K562 (cell line): ENCODE results near the gene SRD5A1. TPM values are rescaled to one million over a fixed set of nuclear protein-coding genes. Genes with fewer than 3 reads are reported as not detected.

Experiments used
- CREB1 ChIP-seq, 2 experiments: sonication (generic) in 1 of 2; formaldehyde crosslinking in 1 of 2; IDR thresholded peaks; 2 replicates each; pipeline versions ENCODE4 v1.6.1 to v1.8.0; 2012 to 2022; ENCODE audit warnings: inconsistent platforms in 1 of 2, mild to moderate bottlenecking in 1 of 2, missing genetic modification reagents in 1 of 2, moderate library complexity in 1 of 2
- FOXA3 ChIP-seq, 2 experiments: fragments of 450-650 bp in 1 of 2; sonication (generic) in 1 of 2; formaldehyde crosslinking; IDR thresholded peaks in 1 of 2; conservative IDR thresholded peaks in 1 of 2; 2 replicates each; pipeline versions ENCODE4 v1.4.0 to v1.8.0; 2020 to 2022; ENCODE audit warnings: mild to moderate bottlenecking in 2 of 2, missing genetic modification reagents in 1 of 2
- FOXK1 ChIP-seq: sonication (generic); formaldehyde crosslinking; IDR thresholded peaks from 2 replicates; pipeline ENCODE4 v1.8.0; 2022; ENCODE audit warnings: missing genetic modification reagents, mild to moderate bottlenecking, borderline replicate concordance
- IRF1 ChIP-seq: sonication (generic); formaldehyde crosslinking; IDR thresholded peaks from 2 replicates; pipeline ENCODE4 v1.8.0; 2022; ENCODE audit warnings: missing genetic modification reagents, mild to moderate bottlenecking, borderline replicate concordance
- KAT8 ChIP-seq: fragments of 450-650 bp; IDR thresholded peaks from 2 replicates; pipeline ENCODE4 v1.6.1; 2016; ENCODE audit warnings: low read depth, mild to moderate bottlenecking
- MXD1 ChIP-seq: fragments of 250-450 bp; sonication (Bioruptor Pico); IDR thresholded peaks from 2 replicates; pipeline ENCODE4 v1.8.0; 2021; ENCODE audit warnings: borderline replicate concordance, mild to moderate bottlenecking, moderate library complexity; ENCODE audit not compliant: poor library complexity, severe bottlenecking
- MYC ChIP-seq, 2 experiments: fragments of 250-450 bp in 1 of 2; sonication (Bioruptor Pico) in 1 of 2; IDR thresholded peaks; 2 replicates each; pipeline versions ENCODE4 v1.5.1 to v1.6.1; 2012 to 2021; ENCODE audit warnings: low read depth in 2 of 2, borderline replicate concordance in 1 of 2, improper control_type of control experiment in 1 of 2, low read length in 1 of 2, mild to moderate bottlenecking in 1 of 2, moderate library complexity in 1 of 2
- NFE2 ChIP-seq: IDR thresholded peaks from 2 replicates; pipeline ENCODE4 v1.6.1; 2014; ENCODE audit warnings: antibody characterized with exemption, low read depth
- RBM39 ChIP-seq: fragments of 200-400 bp; formaldehyde crosslinking; optimal IDR thresholded peaks from 2 replicates; pipeline ENCODE3; 2018; ENCODE audit warnings: low read depth, low read length
- SP2 ChIP-seq: IDR thresholded peaks from 2 replicates; pipeline ENCODE4 v1.6.1; 2011; ENCODE audit warnings: mild to moderate bottlenecking, low read depth, low read length, moderate library complexity; ENCODE audit not compliant: poor library complexity, severe bottlenecking; ENCODE audit errors: extremely low read depth
- polyA plus RNA-seq, 8 experiments: library from polyadenylated mRNA; depleted of rRNA in 4 of 8; stranded (reverse) in 5 of 8; unstranded in 3 of 8; fragments of >200 nt; fragmentation: Nextera tagmentation in 2 of 8; fragmentation: Illumina TruSeq in 1 of 8; extraction: Ambion mirVana in 2 of 8; extraction: Trizol in 1 of 8; gene quantifications; 2 replicates each; pipeline versions ENCODE4 v1.2.1 to v1.2.3, GENCODE V29; 2011 to 2014; ENCODE audit warnings: inconsistent platforms in 1 of 8, missing spikeins in 1 of 8
- total RNA-seq, 7 experiments: library from RNA; depleted of rRNA in 6 of 7; stranded (reverse); fragments of >200 nt in 6 of 7; fragmentation: Illumina TruSeq in 2 of 7; extraction: Trizol in 2 of 7; gene quantifications; 2 replicates each; pipeline versions ENCODE4 v1.2.1 to v1.2.3, GENCODE V29; 2011 to 2021; ENCODE audit warnings: low replicate concordance in 1 of 7
- TF ChIP-seq, protein P1 (sequence below): fragments of 250-450 bp; sonication (Bioruptor Pico); IDR thresholded peaks from 2 replicates; pipeline ENCODE4 v1.4.0; 2020; ENCODE audit warnings: mild to moderate bottlenecking, moderate library complexity
- TF ChIP-seq, protein P2 (sequence below): fragments of 250-450 bp; sonication (Bioruptor Pico); IDR thresholded peaks from 2 replicates; pipeline ENCODE4 v1.9.0; 2021; ENCODE audit warnings: mild to moderate bottlenecking
- TF ChIP-seq, protein P3 (sequence below), 3 experiments: fragments of 200-800 bp in 1 of 3; fragments of 250-450 bp in 1 of 3; fragments of 450-650 bp in 1 of 3; sonication (Bioruptor Pico) in 1 of 3; sonication (Bioruptor generic) in 1 of 3; formaldehyde crosslinking in 1 of 3; IDR thresholded peaks; 2 replicates each; pipeline versions ENCODE4 v1.6.1 to v1.8.0; 2016 to 2022; ENCODE audit warnings: mild to moderate bottlenecking in 2 of 3, missing genetic modification characterization in 2 of 3, missing compliant biosample characterization in 1 of 3, moderate library complexity in 1 of 3

SRD5A1 gene
- total and polyA plus RNA-seq, 9 of the 15 experiments (the other 6 are each of a cell fraction or from before 2014, with no cell fraction given), result 1.3 to 22.6 (median 8.1) TPM

DNA sequence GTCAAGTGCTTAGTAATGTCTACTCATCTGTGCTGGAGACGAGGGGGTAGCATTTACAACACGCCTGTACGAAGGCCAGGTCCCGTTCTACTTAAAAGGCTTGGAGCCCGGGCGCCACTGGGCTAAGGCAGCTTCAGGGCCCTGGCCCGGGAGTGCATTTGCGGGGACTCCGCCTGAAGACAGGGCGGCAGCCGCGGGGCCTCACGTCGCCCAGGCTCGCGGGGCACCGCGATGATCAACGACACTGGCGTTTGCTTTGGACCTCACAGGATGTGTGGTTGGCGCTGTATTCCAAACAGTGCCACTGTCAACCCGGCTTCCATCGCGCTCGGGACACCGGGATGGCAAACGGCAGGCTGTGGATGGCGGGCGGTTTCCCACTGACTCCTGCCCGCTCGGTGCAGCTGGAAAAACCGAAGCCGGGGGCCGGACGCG, 78.9 kb downstream of the SRD5A1 start (continued):
- TF ChIP-seq, protein P1, sequence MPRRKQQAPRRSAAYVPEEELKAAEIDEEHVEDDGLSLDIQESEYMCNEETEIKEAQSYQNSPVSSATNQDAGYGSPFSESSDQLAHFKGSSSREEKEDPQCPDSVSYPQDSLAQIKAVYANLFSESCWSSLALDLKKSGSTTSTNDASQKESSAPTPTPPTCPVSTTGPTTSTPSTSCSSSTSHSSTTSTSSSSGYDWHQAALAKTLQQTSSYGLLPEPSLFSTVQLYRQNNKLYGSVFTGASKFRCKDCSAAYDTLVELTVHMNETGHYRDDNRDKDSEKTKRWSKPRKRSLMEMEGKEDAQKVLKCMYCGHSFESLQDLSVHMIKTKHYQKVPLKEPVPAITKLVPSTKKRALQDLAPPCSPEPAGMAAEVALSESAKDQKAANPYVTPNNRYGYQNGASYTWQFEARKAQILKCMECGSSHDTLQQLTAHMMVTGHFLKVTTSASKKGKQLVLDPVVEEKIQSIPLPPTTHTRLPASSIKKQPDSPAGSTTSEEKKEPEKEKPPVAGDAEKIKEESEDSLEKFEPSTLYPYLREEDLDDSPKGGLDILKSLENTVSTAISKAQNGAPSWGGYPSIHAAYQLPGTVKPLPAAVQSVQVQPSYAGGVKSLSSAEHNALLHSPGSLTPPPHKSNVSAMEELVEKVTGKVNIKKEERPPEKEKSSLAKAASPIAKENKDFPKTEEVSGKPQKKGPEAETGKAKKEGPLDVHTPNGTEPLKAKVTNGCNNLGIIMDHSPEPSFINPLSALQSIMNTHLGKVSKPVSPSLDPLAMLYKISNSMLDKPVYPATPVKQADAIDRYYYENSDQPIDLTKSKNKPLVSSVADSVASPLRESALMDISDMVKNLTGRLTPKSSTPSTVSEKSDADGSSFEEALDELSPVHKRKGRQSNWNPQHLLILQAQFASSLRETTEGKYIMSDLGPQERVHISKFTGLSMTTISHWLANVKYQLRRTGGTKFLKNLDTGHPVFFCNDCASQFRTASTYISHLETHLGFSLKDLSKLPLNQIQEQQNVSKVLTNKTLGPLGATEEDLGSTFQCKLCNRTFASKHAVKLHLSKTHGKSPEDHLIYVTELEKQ (CRISPR knock-in tag), result no peak
- peak; percentile 73; the same call in 1 of the 2 replicates for TF ChIP-seq FOXK1 (CRISPR knock-in tag)
- TF ChIP-seq CREB1 (IDR thresholded peaks at IDR 0.05), result 0 out of 2 replicates have a peak, but pooled peaks have one; percentile 13
- no peak for TF ChIP-seq CREB1 (CRISPR knock-in tag; IDR thresholded peaks at IDR 0.05)
- TF ChIP-seq NFE2, result peak; percentile 61
- TF ChIP-seq KAT8, result no peak
- no peak for TF ChIP-seq SP2
- peak; percentile 41 for TF ChIP-seq RBM39
- TF ChIP-seq MYC (IDR thresholded peaks at IDR 0.05; ENCODE audit: low read depth, low read length), result no peak
- 0 out of 2 replicates have a peak, but pooled peaks have one; percentile 73 for TF ChIP-seq MYC (CRISPR knock-in tag; IDR thresholded peaks at IDR 0.05; ENCODE audit: borderline replicate concordance, low read depth)
- no peak for TF ChIP-seq IRF1
- TF ChIP-seq, protein P2, sequence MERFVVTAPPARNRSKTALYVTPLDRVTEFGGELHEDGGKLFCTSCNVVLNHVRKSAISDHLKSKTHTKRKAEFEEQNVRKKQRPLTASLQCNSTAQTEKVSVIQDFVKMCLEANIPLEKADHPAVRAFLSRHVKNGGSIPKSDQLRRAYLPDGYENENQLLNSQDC, result no peak
- TF ChIP-seq FOXA3 (CRISPR knock-in tag; conservative IDR thresholded peaks at IDR 0.05 in 1 of 2, IDR thresholded peaks at IDR 0.05 in 1 of 2), result peak in 1 of 2 experiments; percentile 1; a peak in 1 of 4 replicates
- no peak for TF ChIP-seq MXD1 (CRISPR knock-in tag)
- TF ChIP-seq, protein P3, sequence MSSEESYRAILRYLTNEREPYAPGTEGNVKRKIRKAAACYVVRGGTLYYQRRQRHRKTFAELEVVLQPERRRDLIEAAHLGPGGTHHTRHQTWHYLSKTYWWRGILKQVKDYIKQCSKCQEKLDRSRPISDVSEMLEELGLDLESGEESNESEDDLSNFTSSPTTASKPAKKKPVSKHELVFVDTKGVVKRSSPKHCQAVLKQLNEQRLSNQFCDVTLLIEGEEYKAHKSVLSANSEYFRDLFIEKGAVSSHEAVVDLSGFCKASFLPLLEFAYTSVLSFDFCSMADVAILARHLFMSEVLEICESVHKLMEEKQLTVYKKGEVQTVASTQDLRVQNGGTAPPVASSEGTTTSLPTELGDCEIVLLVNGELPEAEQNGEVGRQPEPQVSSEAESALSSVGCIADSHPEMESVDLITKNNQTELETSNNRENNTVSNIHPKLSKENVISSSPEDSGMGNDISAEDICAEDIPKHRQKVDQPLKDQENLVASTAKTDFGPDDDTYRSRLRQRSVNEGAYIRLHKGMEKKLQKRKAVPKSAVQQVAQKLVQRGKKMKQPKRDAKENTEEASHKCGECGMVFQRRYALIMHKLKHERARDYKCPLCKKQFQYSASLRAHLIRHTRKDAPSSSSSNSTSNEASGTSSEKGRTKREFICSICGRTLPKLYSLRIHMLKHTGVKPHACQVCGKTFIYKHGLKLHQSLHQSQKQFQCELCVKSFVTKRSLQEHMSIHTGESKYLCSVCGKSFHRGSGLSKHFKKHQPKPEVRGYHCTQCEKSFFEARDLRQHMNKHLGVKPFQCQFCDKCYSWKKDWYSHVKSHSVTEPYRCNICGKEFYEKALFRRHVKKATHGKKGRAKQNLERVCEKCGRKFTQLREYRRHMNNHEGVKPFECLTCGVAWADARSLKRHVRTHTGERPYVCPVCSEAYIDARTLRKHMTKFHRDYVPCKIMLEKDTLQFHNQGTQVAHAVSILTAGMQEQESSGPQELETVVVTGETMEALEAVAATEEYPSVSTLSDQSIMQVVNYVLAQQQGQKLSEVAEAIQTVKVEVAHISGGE (CRISPR knock-in tag; IDR thresholded peaks at IDR 0.05), result peak in 1 of 3 experiments; percentile 60; a peak in 2 of 6 replicates
